ENCODE data around the gene STKLD1.
A peak's percentile ranks its signal among the peaks of the same experiment; 100 is the strongest.

Gene STKLD1

GRCh38 chr9:133351908-133352634 lies 24.1 kb upstream of the STKLD1 start:
- Histone ChIP-seq H3K4me2 (ENCODE audit: low read length) (no peak overlapping the region), H3K4me3 (ENCODE audit: low read depth, low read length) (no peak overlapping the region), H3K9ac (no peak overlapping the region), H3K79me2 (no peaks in the 10 kb centered on the region), H2AFZ (no peak overlapping the region), H3K36me3 (ENCODE audit: control insufficient read depth, insufficient read depth, low read length) (no peaks in the 10 kb centered on the region), H3K9me3 (ENCODE audit: control insufficient read depth, low read length) (no peaks in the 10 kb centered on the region), H3K4me1 (peaks cover 5% of the 10 kb centered on the region), H3K27ac (no peak overlapping the region), H3K27me3 (ENCODE audit: control insufficient read depth, insufficient read depth, low read length) (no peaks in the 10 kb centered on the region)
- TF ChIP-seq CTCF (IDR thresholded peaks at IDR 0.05) = peak; percentile 14

- TF ChIP-seq CTCF (IDR thresholded peaks at IDR 0.05) = no peak
- H2AFZ ChIP-seq = no peak overlapping the region
Observed at GRCh38 chr9:133352635-133353340, 23.4 kb upstream of the STKLD1 start.

GRCh38 chr9:133353548-133353947 lies 22.6 kb upstream of the STKLD1 start:
- Histone ChIP-seq H3K4me1 (peaks cover 6% of the 10 kb centered on the region), H3K4me2 (ENCODE audit: low read length) (no peak overlapping the region), H3K36me3 (ENCODE audit: control insufficient read depth, insufficient read depth, low read length) (no peaks in the 10 kb centered on the region), H3K4me3 (ENCODE audit: low read depth, low read length) (no peak overlapping the region), H3K9me3 (ENCODE audit: control insufficient read depth, low read length) (no peaks in the 10 kb centered on the region), H3K79me2 (no peaks in the 10 kb centered on the region), H2AFZ (no peak overlapping the region), H3K27me3 (ENCODE audit: control insufficient read depth, insufficient read depth, low read length) (no peaks in the 10 kb centered on the region), H3K27ac (no peak overlapping the region), H3K9ac (no peak overlapping the region)
- no peak for TF ChIP-seq CTCF (IDR thresholded peaks at IDR 0.05)

More at GRCh38 chr9:133352635-133353340, 23.4 kb upstream of the STKLD1 start:
- Histone ChIP-seq H3K4me2 (ENCODE audit: low read length) (no peak overlapping the region), H3K36me3 (ENCODE audit: control insufficient read depth, insufficient read depth, low read length) (no peaks in the 10 kb centered on the region), H3K4me3 (ENCODE audit: low read depth, low read length) (no peak overlapping the region), H3K27me3 (ENCODE audit: control insufficient read depth, insufficient read depth, low read length) (no peaks in the 10 kb centered on the region), H3K9me3 (ENCODE audit: control insufficient read depth, low read length) (no peaks in the 10 kb centered on the region), H3K4me1 (peaks cover 6% of the 10 kb centered on the region), H3K27ac (no peak overlapping the region), H3K9ac (no peak overlapping the region), H3K79me2 (no peaks in the 10 kb centered on the region)

- no peaks in the 10 kb centered on the region for H3K36me3 ChIP-seq (ENCODE audit: control insufficient read depth, insufficient read depth, low read length)
- no peak for TF ChIP-seq CTCF (IDR thresholded peaks at IDR 0.05)
- no peak overlapping the region for H3K27ac ChIP-seq
- peaks cover 3% of the 10 kb centered on the region for H3K4me1 ChIP-seq
- no peak overlapping the region for H3K9ac ChIP-seq
- H2AFZ ChIP-seq = no peak overlapping the region
- H3K9me3 ChIP-seq (ENCODE audit: control insufficient read depth, low read length) = no peaks in the 10 kb centered on the region
- no peaks in the 10 kb centered on the region for H3K79me2 ChIP-seq
- H3K4me3 ChIP-seq (ENCODE audit: low read depth, low read length) = no peak overlapping the region
- H3K4me2 ChIP-seq (ENCODE audit: low read length) = no peak overlapping the region
- no peaks in the 10 kb centered on the region for H3K27me3 ChIP-seq (ENCODE audit: control insufficient read depth, insufficient read depth, low read length)
Observed at GRCh38 chr9:133354766-133355165, 21.4 kb upstream of the STKLD1 start.
